GM18909 (cell line): ENCODE measurements around the gene STAM.

Experiments
- ATAC-seq: cut with Tn5 transposase; IDR thresholded peaks from one replicate; pipeline ENCODE4 v1.9.1; 2021; ENCODE audit warnings: mild to moderate bottlenecking; ENCODE audit not compliant: unreplicated experiment, poor library complexity

Gene STAM

GRCh38 chr10:17756557-17757217, 112.7 kb downstream of the STAM start:
- peak; percentile 97 for ATAC-seq

GRCh38 chr10:17758200-17758599, 114.2 kb downstream of the STAM start:
- ATAC-seq, result no peak

- no peak for ATAC-seq
These were observed 114.9 kb downstream of the STAM start for GRCh38 chr10:17758896-17759295.

GRCh38 chr10:17764142-17764541, 120.2 kb downstream of the STAM start:
- ATAC-seq, result no peak

- ATAC-seq, result no peak
These were observed 121.7 kb downstream of the STAM start for GRCh38 chr10:17765602-17766001.
